Adrenal gland (tissue), 5 donors: Measurements from ENCODE around the gene KRTAP5-5.

Experiments used
- CTCF ChIP-seq, 6 experiments: fragments of 450-650 bp in 4 of 6; fragments of 200-600 bp in 2 of 6; sonication (generic) in 1 of 6; IDR thresholded peaks; 1 replicate in 5 of 6; 2 replicates in 1 of 6; pipeline versions ENCODE4 v1.5.1 to v1.8.0; 2016 to 2021; ENCODE audit warnings: antibody characterized with exemption in 6 of 6, mild to moderate bottlenecking in 2 of 6, moderate library complexity in 1 of 6
- POLR2A ChIP-seq, 2 donors: fragments of 450-650 bp; IDR thresholded peaks; one replicate each; pipeline ENCODE4 v1.6.1; 2017; ENCODE audit warnings: antibody characterized with exemption in 2 of 2, mild to moderate bottlenecking in 2 of 2, moderate library complexity in 1 of 2
- donor health status: DM: no; HTN: no; CAD: no.

GRCh38 chr11:1630271-1630670 lies 696 bp downstream of the KRTAP5-5 start:
- TF ChIP-seq CTCF (IDR thresholded peaks at IDR 0.05) (no peak), POLR2A (IDR thresholded peaks at IDR 0.05) (no peak)
